ENCODE measurements around the gene FRMD4B. TPM values are rescaled to one million over a fixed set of nuclear protein-coding genes. Genes with fewer than 3 reads are reported as not detected.

The FRMD4B gene
- total RNA-seq, 2 donors from 2014 or later = 2.1 to 2.2 TPM

DNA sequence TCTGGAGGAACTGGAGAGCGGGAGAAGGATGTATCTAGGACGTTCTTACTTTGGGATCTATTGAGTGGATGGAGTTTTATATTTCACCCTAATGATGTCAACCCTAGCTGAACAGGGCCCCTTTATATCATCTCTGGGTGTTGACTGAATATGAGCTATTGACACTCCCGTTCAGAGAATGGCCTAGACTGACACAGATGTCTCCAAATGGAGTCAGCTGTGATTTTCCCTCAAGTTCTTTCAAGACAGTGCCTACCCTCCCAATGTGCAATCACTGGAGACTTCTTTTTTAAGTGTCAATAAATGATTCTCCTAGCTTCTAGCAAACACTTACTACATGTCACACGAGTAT is 63.8 kb downstream of the FRMD4B start:
- Mint-ChIP-seq H3K27me3 (ENCODE audit: insufficient read depth) (no peaks in the 10 kb centered on the region), H3K9me3 (no peaks in the 10 kb centered on the region), H3K4me1 (peaks cover 4% of the 10 kb centered on the region), H3K36me3 (ENCODE audit: low read depth) (no peaks in the 10 kb centered on the region), H3K27ac (no peak overlapping the region), H3K4me3 (no peak overlapping the region)
- no peak overlapping the region for H3K27ac ChIP-seq (ENCODE audit: low read depth, low read length)
- H3K4me3 ChIP-seq (ENCODE audit: low read length) = no peak overlapping the region
- DNase-seq = no peak
- no peak overlapping the region for H3K9ac ChIP-seq (ENCODE audit: extremely low read depth, low read length, poor library complexity, severe bottlenecking)
- TF ChIP-seq, protein P1, sequence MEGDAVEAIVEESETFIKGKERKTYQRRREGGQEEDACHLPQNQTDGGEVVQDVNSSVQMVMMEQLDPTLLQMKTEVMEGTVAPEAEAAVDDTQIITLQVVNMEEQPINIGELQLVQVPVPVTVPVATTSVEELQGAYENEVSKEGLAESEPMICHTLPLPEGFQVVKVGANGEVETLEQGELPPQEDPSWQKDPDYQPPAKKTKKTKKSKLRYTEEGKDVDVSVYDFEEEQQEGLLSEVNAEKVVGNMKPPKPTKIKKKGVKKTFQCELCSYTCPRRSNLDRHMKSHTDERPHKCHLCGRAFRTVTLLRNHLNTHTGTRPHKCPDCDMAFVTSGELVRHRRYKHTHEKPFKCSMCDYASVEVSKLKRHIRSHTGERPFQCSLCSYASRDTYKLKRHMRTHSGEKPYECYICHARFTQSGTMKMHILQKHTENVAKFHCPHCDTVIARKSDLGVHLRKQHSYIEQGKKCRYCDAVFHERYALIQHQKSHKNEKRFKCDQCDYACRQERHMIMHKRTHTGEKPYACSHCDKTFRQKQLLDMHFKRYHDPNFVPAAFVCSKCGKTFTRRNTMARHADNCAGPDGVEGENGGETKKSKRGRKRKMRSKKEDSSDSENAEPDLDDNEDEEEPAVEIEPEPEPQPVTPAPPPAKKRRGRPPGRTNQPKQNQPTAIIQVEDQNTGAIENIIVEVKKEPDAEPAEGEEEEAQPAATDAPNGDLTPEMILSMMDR (conservative IDR thresholded peaks at IDR 0.05) = no peak
- 83 to 100% methylated on average over 1 to 4 of the region's 4 CpGs for WGBS, 2 experiments (ENCODE audit: insufficient coverage in 1 of 2, insufficient read length in 1 of 2)
- H3K4me1 ChIP-seq (ENCODE audit: control insufficient read depth, insufficient read depth, low read length) = no peaks in the 10 kb centered on the region
- H3K36me3 ChIP-seq (ENCODE audit: control insufficient read depth, insufficient read depth, low read length) = no peaks in the 10 kb centered on the region
- no peaks in the 10 kb centered on the region for H3K9me3 ChIP-seq (ENCODE audit: control insufficient read depth, low read length)
- no peaks in the 10 kb centered on the region for H3K27me3 ChIP-seq (ENCODE audit: control insufficient read depth, insufficient read depth, low read length, poor library complexity, severe bottlenecking)

DNA sequence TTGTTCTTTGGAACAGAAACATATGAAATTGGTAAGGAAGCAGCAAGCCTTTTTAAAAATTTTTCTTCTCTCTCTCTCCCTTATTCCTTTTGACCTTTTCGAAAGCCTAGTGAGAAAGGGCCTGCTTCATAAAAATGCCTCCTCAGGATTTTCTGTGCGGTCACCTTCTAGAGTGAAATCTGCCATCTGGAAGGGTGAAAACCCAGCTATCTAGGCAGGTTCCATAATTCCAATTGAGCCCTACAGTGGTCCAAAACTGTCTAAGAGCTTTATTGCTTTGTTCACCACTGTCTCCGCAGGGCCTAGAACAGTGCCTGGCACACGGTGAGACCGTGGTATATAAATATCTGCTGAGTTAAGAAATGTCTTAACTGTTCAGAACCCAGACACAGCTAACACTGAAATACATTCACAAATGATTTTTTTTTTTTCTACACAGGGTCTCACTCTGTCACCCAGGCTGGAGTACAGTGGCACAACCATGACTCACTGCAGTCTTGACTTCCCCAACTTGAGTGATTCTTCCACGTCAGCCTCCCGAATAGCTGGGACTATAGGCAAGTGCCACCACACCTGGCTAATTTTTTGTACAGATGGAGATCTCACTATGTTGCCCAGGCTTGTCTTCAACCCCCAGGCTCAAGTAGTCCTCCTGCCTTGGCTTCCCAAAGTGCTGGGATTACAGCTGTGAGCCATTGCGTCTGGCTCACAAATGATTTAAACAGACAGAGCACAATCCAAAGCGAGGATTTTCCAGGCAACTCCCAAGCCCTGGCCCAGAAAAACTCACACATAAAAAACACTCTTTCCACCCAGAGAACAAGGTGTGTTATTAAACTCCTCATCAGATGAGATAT is 64.4 kb downstream of the FRMD4B start:
- no peaks in the 10 kb centered on the region for H3K9me3 ChIP-seq (ENCODE audit: control insufficient read depth, low read length)
- no peak overlapping the region for H3K4me3 ChIP-seq (ENCODE audit: low read length)
- Mint-ChIP-seq H3K9me3 (no peaks in the 10 kb centered on the region), H3K4me3 (no peak overlapping the region), H3K4me1 (peaks cover 4% of the 10 kb centered on the region), H3K27ac (no peak overlapping the region), H3K27me3 (ENCODE audit: insufficient read depth) (no peaks in the 10 kb centered on the region), H3K36me3 (ENCODE audit: low read depth) (no peaks in the 10 kb centered on the region)
- 92 to 98% methylated on average over 7 to 9 of the region's 9 CpGs for WGBS, 2 experiments (ENCODE audit: insufficient coverage in 1 of 2, insufficient read length in 1 of 2)
- no peaks in the 10 kb centered on the region for H3K27me3 ChIP-seq (ENCODE audit: control insufficient read depth, insufficient read depth, low read length, poor library complexity, severe bottlenecking)
- no peak for DNase-seq
- H3K4me1 ChIP-seq (ENCODE audit: control insufficient read depth, insufficient read depth, low read length) = no peaks in the 10 kb centered on the region
- no peaks in the 10 kb centered on the region for H3K36me3 ChIP-seq (ENCODE audit: control insufficient read depth, insufficient read depth, low read length)
- H3K27ac ChIP-seq (ENCODE audit: low read depth, low read length) = no peak overlapping the region
- TF ChIP-seq, protein P1 (conservative IDR thresholded peaks at IDR 0.05) = no peak
- no peak overlapping the region for H3K9ac ChIP-seq (ENCODE audit: extremely low read depth, low read length, poor library complexity, severe bottlenecking)

DNA sequence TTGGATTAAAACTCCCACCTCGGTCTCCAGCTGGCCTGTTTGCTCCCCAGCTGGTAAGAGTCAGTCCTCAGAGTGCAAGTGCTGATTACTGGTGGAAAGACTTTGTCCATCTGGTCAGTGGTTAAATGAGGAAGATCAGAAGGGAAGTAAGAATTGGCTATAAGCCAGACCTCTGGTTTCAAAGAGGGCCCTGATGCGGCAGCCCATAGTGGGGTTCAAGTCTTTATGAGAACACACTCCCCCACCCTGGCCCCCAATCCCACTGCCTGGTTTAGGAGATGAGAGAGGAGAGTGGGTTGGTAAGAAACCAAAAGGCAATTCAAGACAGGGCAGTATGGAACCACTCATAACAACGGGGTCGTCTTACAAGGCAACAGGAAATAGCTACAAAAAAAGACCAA is 65.0 kb downstream of the FRMD4B start:
- Mint-ChIP-seq H3K4me1 (peaks cover 4% of the 10 kb centered on the region), H3K36me3 (ENCODE audit: low read depth) (no peaks in the 10 kb centered on the region), H3K27ac (no peak overlapping the region)

More for the DNA sequence above, 65.0 kb downstream of the FRMD4B start:
- no peak overlapping the region for H3K27ac ChIP-seq (ENCODE audit: low read depth, low read length)
- H3K4me3 ChIP-seq (ENCODE audit: low read length) = no peak overlapping the region
- H3K36me3 ChIP-seq (ENCODE audit: control insufficient read depth, insufficient read depth, low read length) = no peaks in the 10 kb centered on the region
- no peak for DNase-seq
- H3K4me3 Mint-ChIP-seq = no peak overlapping the region
- TF ChIP-seq, protein P1 (conservative IDR thresholded peaks at IDR 0.05) = no peak
- no peaks in the 10 kb centered on the region for H3K9me3 ChIP-seq (ENCODE audit: control insufficient read depth, low read length)
- 88 to 91% methylated on average over 3 of the region's 4 CpGs for WGBS, 2 experiments (ENCODE audit: insufficient coverage in 1 of 2, insufficient read length in 1 of 2)
- no peaks in the 10 kb centered on the region for H3K27me3 ChIP-seq (ENCODE audit: control insufficient read depth, insufficient read depth, low read length, poor library complexity, severe bottlenecking)
- no peak overlapping the region for H3K9ac ChIP-seq (ENCODE audit: extremely low read depth, low read length, poor library complexity, severe bottlenecking)
- H3K27me3 Mint-ChIP-seq (ENCODE audit: insufficient read depth) = no peaks in the 10 kb centered on the region
- no peaks in the 10 kb centered on the region for H3K9me3 Mint-ChIP-seq
- H3K4me1 ChIP-seq (ENCODE audit: control insufficient read depth, insufficient read depth, low read length) = no peaks in the 10 kb centered on the region

Data from endodermal cell (in vitro differentiated cells).